H1 (cell line): ENCODE results near the gene SLC9A3. TPM values are rescaled to one million over a fixed set of nuclear protein-coding genes. Genes with fewer than 3 reads are reported as not detected.

ENCODE experiments used
- CTCF ChIA-PET: fragments of 300-600 bp; sonication (Branson Sonifier 250); formaldehyde crosslinking; loops from one replicate; lab custom pipeline; 2021; ENCODE audit not compliant: partially characterized antibody; lab: Charles Lee
- POLR2A ChIA-PET: fragments of 300-600 bp; sonication (Branson Sonifier 250); formaldehyde crosslinking; loops from one replicate; lab custom pipeline; 2021; ENCODE audit warnings: inconsistent platforms; ENCODE audit not compliant: partially characterized antibody; lab: Charles Lee
- DNase-seq, 2 experiments: peaks; one replicate each; pipeline versions ENCODE4 v3.0.0 to v3.0.0-alpha.2; 2010 to 2022; ENCODE audit warnings: low spot score in 2 of 2, low read depth in 1 of 2, mixed read lengths in 1 of 2
- FAIRE-seq: peaks from 2 replicates; lab custom pipeline; 2011; peaks lifted over from hg19 to GRCh38; lab: Jason Lieb, UNC
- H2AFZ ChIP-seq: 2 replicates; pipeline ENCODE4 v1.8.1; 2012; ENCODE audit warnings: low read length, inconsistent platforms
- H2AK5ac ChIP-seq: 2 replicates; pipeline ENCODE4 v1.6.1; 2013; ENCODE audit warnings: low read depth, low read length
- H2BK120ac ChIP-seq: replicated peaks from 2 replicates; pipeline ENCODE3; 2013; ENCODE audit warnings: low read depth, low read length, inconsistent platforms
- H2BK12ac ChIP-seq: 2 replicates; pipeline ENCODE4 v1.6.1; 2013; ENCODE audit warnings: low read depth, low read length
- H2BK15ac ChIP-seq: 2 replicates; pipeline ENCODE4 v1.6.1; 2013; ENCODE audit warnings: low read length
- H2BK20ac ChIP-seq: 2 replicates; pipeline ENCODE4 v1.6.1; 2013; ENCODE audit warnings: low read length
- H2BK5ac ChIP-seq: 2 replicates; pipeline ENCODE4 v1.6.1; 2013; ENCODE audit warnings: low read depth, low read length
- H3K14ac ChIP-seq: 2 replicates; pipeline ENCODE4 v1.6.1; 2013; ENCODE audit warnings: inconsistent platforms; ENCODE audit not compliant: insufficient read length
- H3K18ac ChIP-seq: 2 replicates; pipeline ENCODE4 v1.6.1; 2013; ENCODE audit warnings: low read length; ENCODE audit errors: extremely low read depth
- H3K23ac ChIP-seq: 2 replicates; pipeline ENCODE4 v1.6.1; 2013; ENCODE audit warnings: inconsistent platforms; ENCODE audit not compliant: insufficient read length
- H3K23me2 ChIP-seq: 2 replicates; pipeline ENCODE4 v1.6.1; 2013; ENCODE audit warnings: low read depth, low read length
- H3K27ac ChIP-seq: 2 replicates; pipeline ENCODE4 v1.6.1; 2011; ENCODE audit warnings: low read depth, low read length, inconsistent platforms
- H3K27me3 ChIP-seq, 4 experiments: replicated peaks in 1 of 4; 1 replicate in 1 of 4; 2 replicates in 3 of 4; pipeline versions ENCODE4 v1.6.1 to v1.8.1; 2011 to 2013; ENCODE audit warnings: low read length in 3 of 4, mild to moderate bottlenecking in 3 of 4, inconsistent platforms in 2 of 4, mixed read lengths in 2 of 4, moderate library complexity in 1 of 4; ENCODE audit not compliant: control insufficient read depth in 3 of 4, insufficient read depth in 3 of 4; ENCODE audit errors: extremely low read depth in 1 of 4
- H3K36me3 ChIP-seq, 4 experiments: 2 replicates each; pipeline versions ENCODE4 v1.6.1 to v1.8.1; 2011 to 2013; ENCODE audit warnings: mild to moderate bottlenecking in 4 of 4, low read length in 3 of 4, moderate library complexity in 2 of 4, control low read depth in 1 of 4, inconsistent platforms in 1 of 4; ENCODE audit not compliant: insufficient read depth in 4 of 4, control insufficient read depth in 2 of 4
- H3K4ac ChIP-seq: replicated peaks from 2 replicates; pipeline ENCODE3; 2013; ENCODE audit warnings: low read length, low read depth, mixed read lengths, inconsistent platforms; ENCODE audit not compliant: insufficient read length
- H3K4me1 ChIP-seq, 4 experiments: replicated peaks in 1 of 4; 1 replicate in 1 of 4; 2 replicates in 3 of 4; pipeline versions ENCODE4 v1.6.1 to v1.8.1; 2011 to 2013; ENCODE audit warnings: low read length in 3 of 4, inconsistent platforms in 2 of 4, mixed read lengths in 1 of 4; ENCODE audit not compliant: insufficient read depth in 4 of 4, control insufficient read depth in 3 of 4
- H3K4me2 ChIP-seq, 2 experiments: 2 replicates each; pipeline versions ENCODE4 v1.6.1 to v1.8.1; 2011 to 2013; ENCODE audit warnings: low read depth in 2 of 2, low read length in 2 of 2, control low read depth in 1 of 2, inconsistent platforms in 1 of 2, mild to moderate bottlenecking in 1 of 2; ENCODE audit not compliant: insufficient read depth in 1 of 2
- H3K4me3 ChIP-seq, 4 experiments: fragments of 200-600, 300-600 bp in 1 of 4; sonication (generic), shearing (Covaris generic), sonication (Bioruptor Twin) in 1 of 4; 2 replicates each; pipeline versions ENCODE4 v1.5.1 to v1.8.1; 2011 to 2016; ENCODE audit warnings: low read length in 4 of 4, low read depth in 3 of 4, control low read depth in 2 of 4, inconsistent platforms in 2 of 4, mild to moderate bottlenecking in 2 of 4, mixed read lengths in 1 of 4, moderate library complexity in 1 of 4; ENCODE audit not compliant: insufficient read depth in 2 of 4; ENCODE audit errors: extremely low read depth in 1 of 4
- H3K56ac ChIP-seq: replicated peaks from 2 replicates; pipeline ENCODE3; 2013; ENCODE audit warnings: low read depth, mild to moderate bottlenecking, mixed read lengths, low read length, inconsistent platforms; ENCODE audit not compliant: insufficient read length
- H3K79me1 ChIP-seq: 2 replicates; pipeline ENCODE4 v1.6.1; 2013; ENCODE audit warnings: low read depth, low read length, control low read depth
- H3K79me2 ChIP-seq, 2 experiments: 2 replicates each; pipeline versions ENCODE4 v1.6.1 to v1.8.1; 2012 to 2013; ENCODE audit warnings: low read length in 2 of 2, mild to moderate bottlenecking in 2 of 2, inconsistent platforms in 1 of 2; ENCODE audit not compliant: insufficient read depth in 2 of 2, control insufficient read depth in 1 of 2
- H3K9ac ChIP-seq, 4 experiments: replicated peaks in 1 of 4; 1 replicate in 1 of 4; 2 replicates in 3 of 4; pipeline versions ENCODE4 v1.6.1 to v1.8.1; 2011 to 2013; ENCODE audit warnings: low read depth in 3 of 4, low read length in 3 of 4, control low read depth in 2 of 4, mild to moderate bottlenecking in 2 of 4, moderate library complexity in 2 of 4, inconsistent platforms in 1 of 4; ENCODE audit errors: extremely low read depth in 1 of 4
- H3K9me3 ChIP-seq, 2 experiments: 2 replicates each; pipeline versions ENCODE4 v1.6.1 to v1.8.1; 2012 to 2013; ENCODE audit warnings: mild to moderate bottlenecking in 2 of 2, moderate library complexity in 2 of 2, control low read depth in 1 of 2, inconsistent platforms in 1 of 2, low read depth in 1 of 2, low read length in 1 of 2, mixed read lengths in 1 of 2; ENCODE audit not compliant: insufficient read depth in 2 of 2
- H4K20me1 ChIP-seq, 2 experiments: replicated peaks in 1 of 2; 2 replicates each; pipeline versions ENCODE3 to v1.8.1; 2011 to 2013; ENCODE audit warnings: inconsistent platforms in 2 of 2, low read length in 2 of 2, mild to moderate bottlenecking in 1 of 2; ENCODE audit not compliant: insufficient read depth in 2 of 2, control insufficient read depth in 1 of 2
- H4K5ac ChIP-seq: 2 replicates; pipeline ENCODE4 v1.6.1; 2013; ENCODE audit warnings: low read length, low read depth, mixed read lengths, inconsistent platforms; ENCODE audit not compliant: insufficient read length
- H4K8ac ChIP-seq: 2 replicates; pipeline ENCODE4 v1.8.0; 2013; ENCODE audit warnings: mild to moderate bottlenecking, moderate library complexity, low read length, inconsistent platforms; ENCODE audit not compliant: insufficient read depth; ENCODE audit errors: extremely low read depth
- H4K91ac ChIP-seq: replicated peaks from 2 replicates; pipeline ENCODE3; 2013; ENCODE audit warnings: low read length, mixed read lengths, inconsistent platforms; ENCODE audit not compliant: insufficient read length
- E2F6 ChIP-seq: IDR thresholded peaks from 2 replicates; pipeline ENCODE4 v1.6.1; 2012; ENCODE audit warnings: inconsistent platforms
- KDM1A ChIP-seq: fragments of 200-600, 300-600 bp; sonication (generic); IDR thresholded peaks from 2 replicates; pipeline ENCODE4 v1.7.1; 2016; ENCODE audit warnings: mild to moderate bottlenecking, low read length, borderline replicate concordance
- SP4 ChIP-seq: IDR thresholded peaks from 2 replicates; pipeline ENCODE4 v1.6.1; 2012; ENCODE audit warnings: low read length, inconsistent platforms
- SRF ChIP-seq: IDR thresholded peaks from 2 replicates; pipeline ENCODE4 v1.6.1; 2011; ENCODE audit warnings: mild to moderate bottlenecking, low read depth, low read length, moderate library complexity
- TBP ChIP-seq: IDR thresholded peaks from 2 replicates; pipeline ENCODE4 v1.6.1; 2011; ENCODE audit warnings: low read depth, low read length, improper control_type of control experiment
- WGBS, 2 experiments: shearing (Covaris generic) in 1 of 2; methylation state at CpG; one replicate each; pipeline versions ENCODE4 v1.1.6 to v1.1.7; 2013 to 2015; ENCODE audit warnings: low lambda C conversion rate in 2 of 2, mixed read lengths in 2 of 2, inconsistent platforms in 1 of 2, low coverage in 1 of 2, missing lambda C conversion rate in 1 of 2; ENCODE audit not compliant: insufficient replicate concordance in 2 of 2, insufficient coverage in 1 of 2, insufficient read length in 1 of 2; ENCODE audit errors: extremely low coverage in 1 of 2, missing lambda C conversion rate in 1 of 2; 5-methylcytosine and 5-hydroxymethylcytosine counted together
- polyA plus RNA-seq, 7 experiments: library from polyadenylated mRNA; depleted of rRNA in 3 of 7; stranded (reverse) in 5 of 7; unstranded in 2 of 7; fragments of >200 nt in 5 of 7; fragments of 200-250 nt in 2 of 7; gene quantifications; 1 replicate in 5 of 7; 2 replicates in 1 of 7; 4 replicates in 1 of 7; pipeline versions ENCODE4 v1.2.1 to v1.2.3, GENCODE V29; 2011 to 2013; ENCODE audit warnings: missing spikeins in 2 of 7, mixed read lengths in 2 of 7
- total RNA-seq: library from RNA; stranded (reverse); fragmentation: NEBNext Ultra II Directional; extraction: Animal tissue kit (Norgen Biotek cat#: 25700); gene quantifications from 2 replicates; pipeline ENCODE4 v1.2.1, GENCODE V29; 2021
- TF ChIP-seq, protein P1 (sequence below): IDR thresholded peaks from 2 replicates; pipeline ENCODE4 v1.6.1; 2012; ENCODE audit warnings: low read length, inconsistent platforms

Gene SLC9A3
- total and polyA plus RNA-seq, 2 of the 8 experiments (the other 6 are each of a cell fraction or from before 2014, with no cell fraction given), result 0.95 to 1.0 TPM

DNA sequence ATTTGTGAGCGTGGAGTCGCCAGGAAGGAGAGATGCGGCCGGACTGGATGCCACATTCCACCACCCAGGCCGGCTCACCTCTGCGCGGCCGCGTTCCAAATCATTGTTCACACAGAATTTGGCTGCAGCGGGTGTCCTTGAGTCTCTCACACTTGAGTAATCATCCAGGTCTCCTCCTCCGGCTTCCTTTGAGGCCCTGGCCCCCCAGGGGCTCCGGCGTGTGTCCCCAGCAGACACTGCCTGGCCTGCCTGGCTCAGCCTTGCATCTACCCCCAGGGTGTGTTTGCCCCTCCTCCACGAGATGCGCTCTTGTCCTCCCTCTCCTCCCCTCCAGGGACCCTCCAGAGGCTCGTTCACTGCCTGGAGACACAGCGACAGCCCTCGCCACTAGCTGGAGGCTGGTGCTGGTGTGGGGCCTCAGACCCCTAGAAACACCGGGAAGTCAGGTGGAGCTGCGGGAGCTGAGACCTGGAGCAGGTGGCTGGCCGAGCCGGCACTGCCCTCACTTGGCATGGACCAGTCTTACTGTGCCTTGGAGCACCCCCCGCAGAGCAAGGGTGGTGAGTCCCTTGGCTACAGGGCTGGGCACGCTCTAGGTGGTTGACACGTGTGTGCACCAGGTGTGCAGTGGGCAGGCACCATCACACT is 7.0 kb upstream of the SLC9A3 start:
- Histone ChIP-seq H3K4me1 (peaks cover 0 to 5% (median 0%) of the 10 kb centered on the region in 4 experiments; a peak in 5 of 7 replicates), H3K23ac (no peak overlapping the region), H3K79me2 (no peaks in the 10 kb centered on the region), H3K4me2 (no peak overlapping the region), H2AFZ (no peak overlapping the region), H3K14ac (no peak overlapping the region), H3K23me2 (no peaks in the 10 kb centered on the region), H3K18ac (no peak overlapping the region), H3K27me3 (peaks cover 20 to 47% (median 42%) of the 10 kb centered on the region in 4 experiments), H3K27ac (no peak overlapping the region), H2BK15ac (no peak overlapping the region), H4K8ac (peak overlapping the region; percentile 57; the same call in 1 of the 2 replicates), H4K20me1 (peaks cover 0 to 3% of the 10 kb centered on the region in 2 experiments), H2AK5ac (no peak overlapping the region), H3K36me3 (no peaks in the 10 kb centered on the region), H4K5ac (no peak overlapping the region), H2BK20ac (no peak overlapping the region), H3K4ac (no peak overlapping the region), H4K91ac (no peak overlapping the region), H3K4me3 (no peak overlapping the region), H3K79me1 (no peaks in the 10 kb centered on the region), H3K56ac (no peak overlapping the region), H2BK12ac (no peak overlapping the region), H2BK5ac (no peak overlapping the region), H3K9me3 (no peaks in the 10 kb centered on the region), H2BK120ac (no peak overlapping the region), H3K9ac (no peak overlapping the region)
- WGBS, 2 experiments, result 86% methylated on average over 21 of the region's 25 CpGs; no CpG with 5 or more reads in 1 of the 2 experiments
- ChIA-PET CTCF (interaction anchor here (1.1 to 1.2 kb wide), 2 partner anchors 71 to 181 kb away, joined by 3 read pairs; no protein-coding TSS in a partner anchor), POLR2A (no interaction called here)
- FAIRE-seq, result no peak
- TF ChIP-seq SP4, result no peak
- TF ChIP-seq SRF, result no peak
- no peak for TF ChIP-seq E2F6
- TF ChIP-seq KDM1A, result no peak
- no peak for TF ChIP-seq TBP
- TF ChIP-seq, protein P1, sequence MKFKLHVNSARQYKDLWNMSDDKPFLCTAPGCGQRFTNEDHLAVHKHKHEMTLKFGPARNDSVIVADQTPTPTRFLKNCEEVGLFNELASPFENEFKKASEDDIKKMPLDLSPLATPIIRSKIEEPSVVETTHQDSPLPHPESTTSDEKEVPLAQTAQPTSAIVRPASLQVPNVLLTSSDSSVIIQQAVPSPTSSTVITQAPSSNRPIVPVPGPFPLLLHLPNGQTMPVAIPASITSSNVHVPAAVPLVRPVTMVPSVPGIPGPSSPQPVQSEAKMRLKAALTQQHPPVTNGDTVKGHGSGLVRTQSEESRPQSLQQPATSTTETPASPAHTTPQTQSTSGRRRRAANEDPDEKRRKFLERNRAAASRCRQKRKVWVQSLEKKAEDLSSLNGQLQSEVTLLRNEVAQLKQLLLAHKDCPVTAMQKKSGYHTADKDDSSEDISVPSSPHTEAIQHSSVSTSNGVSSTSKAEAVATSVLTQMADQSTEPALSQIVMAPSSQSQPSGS, result no peak
- no peak for DNase-seq
